Testis (tissue), 3 donors: ENCODE data around the gene RUVBL1. TPM values are rescaled to one million over a fixed set of nuclear protein-coding genes. Genes with fewer than 3 reads are reported as not detected.

ENCODE experiments used
- DNase-seq: peaks from one replicate; pipeline ENCODE4 v3.0.0-alpha.2; 2019
- H3K27ac ChIP-seq, 2 donors: fragments of 200-600 bp; sonication (generic); one replicate each; pipeline ENCODE4 v1.5.1; 2019
- H3K27me3 ChIP-seq: fragments of 200-600 bp; sonication (generic); one replicate; pipeline ENCODE4 v1.5.1; 2019
- H3K36me3 ChIP-seq: fragments of 200-600 bp; sonication (generic); one replicate; pipeline ENCODE4 v1.5.1; 2017; ENCODE audit warnings: low read depth; ENCODE audit errors: missing control alignments
- H3K4me1 ChIP-seq: fragments of 200-600 bp; sonication (generic); one replicate; pipeline ENCODE4 v1.5.1; 2019
- H3K4me3 ChIP-seq, 2 donors: fragments of 200-600 bp; sonication (generic); one replicate each; pipeline ENCODE4 v1.5.1; 2017 to 2019
- H3K9me3 ChIP-seq: fragments of 200-600 bp; sonication (generic); one replicate; pipeline ENCODE4 v1.5.1; 2017
- POLR2A ChIP-seq: fragments of 450-650 bp; IDR thresholded peaks from one replicate; pipeline ENCODE4 v1.6.1; 2017; ENCODE audit warnings: antibody characterized with exemption, mild to moderate bottlenecking, moderate library complexity
- WGBS, 2 donors: methylation state at CpG; one replicate each; pipeline ENCODE4 v1.1.5; 2018; 5-methylcytosine and 5-hydroxymethylcytosine counted together
- intact Hi-C: fragments of 100-400 bp; cut with DNase I; formaldehyde crosslinking; loops from one replicate; pipeline ENCODE4 v1.15.1; 2023; ENCODE audit warnings: low total_unique reads
- polyA plus RNA-seq: library from polyadenylated mRNA; stranded (reverse); fragments of 350-450 nt; fragmentation: Illumina TruSeq; extraction: RNeasy Lipid Tissue Mini Kit (QIAGEN cat#74804); gene quantifications from one replicate; pipeline ENCODE4 v1.2.3, GENCODE V29; 2014; ENCODE audit warnings: low read depth, low replicate concordance; ENCODE audit not compliant: insufficient read depth
- small RNA-seq, 2 donors: library from RNA; depleted of rRNA; stranded (forward); fragments of <200 nt; gene quantifications; one replicate each; pipeline ENCODE3, GENCODE V24; 2016
- total RNA-seq, 2 donors: library from RNA; depleted of rRNA; stranded (reverse); fragments of >200 nt; gene quantifications; one replicate each; pipeline ENCODE4 v1.2.3, GENCODE V29; 2016
- TF ChIP-seq, protein P1 (sequence below), 3 experiments: fragments of 450-650 bp in 2 of 3; fragments of 200-600 bp in 1 of 3; sonication (generic) in 1 of 3; IDR thresholded peaks; one replicate each; pipeline ENCODE4 v1.5.1; 2016 to 2019; ENCODE audit warnings: antibody characterized with exemption in 3 of 3, mild to moderate bottlenecking in 2 of 3, moderate library complexity in 1 of 3

The RUVBL1 gene
- total and polyA plus RNA-seq, 3 donors from 2014 or later, result 42.9 to 70.1 (median 52.9) TPM

DNA sequence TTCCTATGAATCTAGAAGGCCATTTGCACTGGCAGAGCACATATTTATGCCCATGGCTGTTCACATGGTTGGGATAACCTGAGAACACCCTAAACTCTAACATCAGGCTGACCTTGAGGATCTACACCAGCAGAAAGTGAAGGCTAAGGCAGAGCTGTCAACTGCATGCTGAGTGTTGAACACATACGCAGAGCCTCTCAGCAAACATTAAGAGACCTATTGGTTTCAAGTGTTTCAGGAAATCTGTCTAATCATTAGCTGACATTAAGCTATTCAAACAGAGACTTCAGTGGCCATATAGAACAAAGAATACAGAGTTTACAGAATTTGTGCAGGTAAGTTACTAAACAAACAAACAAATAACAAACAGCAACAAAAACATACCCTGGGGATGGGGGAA lies 87.5 kb downstream of the RUVBL1 start:
- DNase-seq, result no peak
- intact Hi-C loops, result no loop called here
- Histone ChIP-seq H3K9me3 (no peaks in the 10 kb centered on the region), H3K4me1 (no peaks in the 10 kb centered on the region), H3K27me3 (no peaks in the 10 kb centered on the region), H3K4me3 (no peak overlapping the region), H3K27ac (no peak overlapping the region), H3K36me3 (no peaks in the 10 kb centered on the region)
- WGBS, 2 donors, result 89 to 90% methylated on average over 1 of the region's 1 CpG
- no peak for TF ChIP-seq POLR2A
- TF ChIP-seq, protein P1, sequence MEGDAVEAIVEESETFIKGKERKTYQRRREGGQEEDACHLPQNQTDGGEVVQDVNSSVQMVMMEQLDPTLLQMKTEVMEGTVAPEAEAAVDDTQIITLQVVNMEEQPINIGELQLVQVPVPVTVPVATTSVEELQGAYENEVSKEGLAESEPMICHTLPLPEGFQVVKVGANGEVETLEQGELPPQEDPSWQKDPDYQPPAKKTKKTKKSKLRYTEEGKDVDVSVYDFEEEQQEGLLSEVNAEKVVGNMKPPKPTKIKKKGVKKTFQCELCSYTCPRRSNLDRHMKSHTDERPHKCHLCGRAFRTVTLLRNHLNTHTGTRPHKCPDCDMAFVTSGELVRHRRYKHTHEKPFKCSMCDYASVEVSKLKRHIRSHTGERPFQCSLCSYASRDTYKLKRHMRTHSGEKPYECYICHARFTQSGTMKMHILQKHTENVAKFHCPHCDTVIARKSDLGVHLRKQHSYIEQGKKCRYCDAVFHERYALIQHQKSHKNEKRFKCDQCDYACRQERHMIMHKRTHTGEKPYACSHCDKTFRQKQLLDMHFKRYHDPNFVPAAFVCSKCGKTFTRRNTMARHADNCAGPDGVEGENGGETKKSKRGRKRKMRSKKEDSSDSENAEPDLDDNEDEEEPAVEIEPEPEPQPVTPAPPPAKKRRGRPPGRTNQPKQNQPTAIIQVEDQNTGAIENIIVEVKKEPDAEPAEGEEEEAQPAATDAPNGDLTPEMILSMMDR (IDR thresholded peaks at IDR 0.05), result no peak

DNA sequence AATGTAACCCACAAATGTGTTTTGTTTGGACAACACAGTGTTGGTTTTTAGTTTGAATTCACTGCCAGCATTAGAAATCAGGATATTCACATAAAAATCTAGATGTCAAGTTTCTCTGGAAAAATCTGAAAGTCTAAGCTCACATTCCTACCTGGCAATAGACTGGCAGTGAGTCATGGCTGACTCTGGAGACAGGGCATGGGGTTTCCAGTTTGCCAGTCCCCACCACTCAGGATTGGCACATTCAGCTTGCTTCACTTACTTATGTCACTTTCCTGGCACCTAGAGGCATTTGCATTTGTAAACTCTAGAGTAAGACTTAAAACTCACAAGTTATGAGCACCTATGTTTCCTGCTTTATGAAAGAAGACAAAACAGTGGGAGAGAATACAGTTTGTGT lies 90.5 kb downstream of the RUVBL1 start:
- intact Hi-C loops, result no loop called here
- TF ChIP-seq, protein P1 (IDR thresholded peaks at IDR 0.05), result no peak
- TF ChIP-seq POLR2A, result no peak
- Histone ChIP-seq H3K27ac (no peak overlapping the region), H3K4me3 (no peak overlapping the region), H3K4me1 (no peaks in the 10 kb centered on the region), H3K9me3 (no peaks in the 10 kb centered on the region), H3K36me3 (no peaks in the 10 kb centered on the region), H3K27me3 (no peaks in the 10 kb centered on the region)
- DNase-seq, result no peak

Small RNAs within 50 kb of the gene (small RNA-seq; reads per million reads assigned to genes)
- gene RNU2-37P (0.18 to 0.19 reads per million in 2 donors), gene RNU6-823P (0 reads per million in 2 donors)

Other genes with a start within 250 kb of the RUVBL1 start
- 1 to 10 TPM; 1.6 to 4.6 TPM for gene KBTBD12, start 208.6 kb downstream of the RUVBL1 start, total RNA-seq
- gene KBTBD12, start 208.6 kb downstream of the RUVBL1 start, polyA plus RNA-seq, result 2.7 TPM
- 100 to 1,000 TPM; 129 to 137 TPM for gene SEC61A1, start 71.4 kb downstream of the RUVBL1 start, total RNA-seq
- gene SEC61A1, start 71.4 kb downstream of the RUVBL1 start, polyA plus RNA-seq, result 119 TPM
- gene EEFSEC, start 29.7 kb upstream of the RUVBL1 start, total RNA-seq, result 10 to 100 TPM; 35.4 TPM
- 40.3 TPM for gene EEFSEC, start 29.7 kb upstream of the RUVBL1 start, polyA plus RNA-seq